Measurements from ENCODE around the gene CRTAC1.

- no peak for TF ChIP-seq CTCF (conservative IDR thresholded peaks at IDR 0.05; ENCODE audit: low read depth in 2 of 2)
- no peak for TF ChIP-seq POLR2AphosphoS5 (IDR thresholded peaks at IDR 0.05; ENCODE audit: low read depth)
- TF ChIP-seq EZH2 (IDR thresholded peaks at IDR 0.05; ENCODE audit: low read depth, unreplicated experiment) = no peak
- TF ChIP-seq, protein P1, sequence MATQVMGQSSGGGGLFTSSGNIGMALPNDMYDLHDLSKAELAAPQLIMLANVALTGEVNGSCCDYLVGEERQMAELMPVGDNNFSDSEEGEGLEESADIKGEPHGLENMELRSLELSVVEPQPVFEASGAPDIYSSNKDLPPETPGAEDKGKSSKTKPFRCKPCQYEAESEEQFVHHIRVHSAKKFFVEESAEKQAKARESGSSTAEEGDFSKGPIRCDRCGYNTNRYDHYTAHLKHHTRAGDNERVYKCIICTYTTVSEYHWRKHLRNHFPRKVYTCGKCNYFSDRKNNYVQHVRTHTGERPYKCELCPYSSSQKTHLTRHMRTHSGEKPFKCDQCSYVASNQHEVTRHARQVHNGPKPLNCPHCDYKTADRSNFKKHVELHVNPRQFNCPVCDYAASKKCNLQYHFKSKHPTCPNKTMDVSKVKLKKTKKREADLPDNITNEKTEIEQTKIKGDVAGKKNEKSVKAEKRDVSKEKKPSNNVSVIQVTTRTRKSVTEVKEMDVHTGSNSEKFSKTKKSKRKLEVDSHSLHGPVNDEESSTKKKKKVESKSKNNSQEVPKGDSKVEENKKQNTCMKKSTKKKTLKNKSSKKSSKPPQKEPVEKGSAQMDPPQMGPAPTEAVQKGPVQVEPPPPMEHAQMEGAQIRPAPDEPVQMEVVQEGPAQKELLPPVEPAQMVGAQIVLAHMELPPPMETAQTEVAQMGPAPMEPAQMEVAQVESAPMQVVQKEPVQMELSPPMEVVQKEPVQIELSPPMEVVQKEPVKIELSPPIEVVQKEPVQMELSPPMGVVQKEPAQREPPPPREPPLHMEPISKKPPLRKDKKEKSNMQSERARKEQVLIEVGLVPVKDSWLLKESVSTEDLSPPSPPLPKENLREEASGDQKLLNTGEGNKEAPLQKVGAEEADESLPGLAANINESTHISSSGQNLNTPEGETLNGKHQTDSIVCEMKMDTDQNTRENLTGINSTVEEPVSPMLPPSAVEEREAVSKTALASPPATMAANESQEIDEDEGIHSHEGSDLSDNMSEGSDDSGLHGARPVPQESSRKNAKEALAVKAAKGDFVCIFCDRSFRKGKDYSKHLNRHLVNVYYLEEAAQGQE (IDR thresholded peaks at IDR 0.05; ENCODE audit: unreplicated experiment) = no peak
- TF ChIP-seq EZH2phosphoT487 (IDR thresholded peaks at IDR 0.05; ENCODE audit: unreplicated experiment) = no peak
- no peak for TF ChIP-seq CREB1 (CRISPR knock-in tag; IDR thresholded peaks at IDR 0.05; ENCODE audit: low read depth)
- no peak for TF ChIP-seq STAT1 (IDR thresholded peaks at IDR 0.05; ENCODE audit: unreplicated experiment)
- no peak for TF ChIP-seq JUNB (IDR thresholded peaks at IDR 0.05; ENCODE audit: unreplicated experiment)
- no peak for TF ChIP-seq ETS1 (IDR thresholded peaks at IDR 0.05)
- TF ChIP-seq ZNF114 (CRISPR knock-in tag; IDR thresholded peaks at IDR 0.05) = no peak
- TF ChIP-seq, protein P2, sequence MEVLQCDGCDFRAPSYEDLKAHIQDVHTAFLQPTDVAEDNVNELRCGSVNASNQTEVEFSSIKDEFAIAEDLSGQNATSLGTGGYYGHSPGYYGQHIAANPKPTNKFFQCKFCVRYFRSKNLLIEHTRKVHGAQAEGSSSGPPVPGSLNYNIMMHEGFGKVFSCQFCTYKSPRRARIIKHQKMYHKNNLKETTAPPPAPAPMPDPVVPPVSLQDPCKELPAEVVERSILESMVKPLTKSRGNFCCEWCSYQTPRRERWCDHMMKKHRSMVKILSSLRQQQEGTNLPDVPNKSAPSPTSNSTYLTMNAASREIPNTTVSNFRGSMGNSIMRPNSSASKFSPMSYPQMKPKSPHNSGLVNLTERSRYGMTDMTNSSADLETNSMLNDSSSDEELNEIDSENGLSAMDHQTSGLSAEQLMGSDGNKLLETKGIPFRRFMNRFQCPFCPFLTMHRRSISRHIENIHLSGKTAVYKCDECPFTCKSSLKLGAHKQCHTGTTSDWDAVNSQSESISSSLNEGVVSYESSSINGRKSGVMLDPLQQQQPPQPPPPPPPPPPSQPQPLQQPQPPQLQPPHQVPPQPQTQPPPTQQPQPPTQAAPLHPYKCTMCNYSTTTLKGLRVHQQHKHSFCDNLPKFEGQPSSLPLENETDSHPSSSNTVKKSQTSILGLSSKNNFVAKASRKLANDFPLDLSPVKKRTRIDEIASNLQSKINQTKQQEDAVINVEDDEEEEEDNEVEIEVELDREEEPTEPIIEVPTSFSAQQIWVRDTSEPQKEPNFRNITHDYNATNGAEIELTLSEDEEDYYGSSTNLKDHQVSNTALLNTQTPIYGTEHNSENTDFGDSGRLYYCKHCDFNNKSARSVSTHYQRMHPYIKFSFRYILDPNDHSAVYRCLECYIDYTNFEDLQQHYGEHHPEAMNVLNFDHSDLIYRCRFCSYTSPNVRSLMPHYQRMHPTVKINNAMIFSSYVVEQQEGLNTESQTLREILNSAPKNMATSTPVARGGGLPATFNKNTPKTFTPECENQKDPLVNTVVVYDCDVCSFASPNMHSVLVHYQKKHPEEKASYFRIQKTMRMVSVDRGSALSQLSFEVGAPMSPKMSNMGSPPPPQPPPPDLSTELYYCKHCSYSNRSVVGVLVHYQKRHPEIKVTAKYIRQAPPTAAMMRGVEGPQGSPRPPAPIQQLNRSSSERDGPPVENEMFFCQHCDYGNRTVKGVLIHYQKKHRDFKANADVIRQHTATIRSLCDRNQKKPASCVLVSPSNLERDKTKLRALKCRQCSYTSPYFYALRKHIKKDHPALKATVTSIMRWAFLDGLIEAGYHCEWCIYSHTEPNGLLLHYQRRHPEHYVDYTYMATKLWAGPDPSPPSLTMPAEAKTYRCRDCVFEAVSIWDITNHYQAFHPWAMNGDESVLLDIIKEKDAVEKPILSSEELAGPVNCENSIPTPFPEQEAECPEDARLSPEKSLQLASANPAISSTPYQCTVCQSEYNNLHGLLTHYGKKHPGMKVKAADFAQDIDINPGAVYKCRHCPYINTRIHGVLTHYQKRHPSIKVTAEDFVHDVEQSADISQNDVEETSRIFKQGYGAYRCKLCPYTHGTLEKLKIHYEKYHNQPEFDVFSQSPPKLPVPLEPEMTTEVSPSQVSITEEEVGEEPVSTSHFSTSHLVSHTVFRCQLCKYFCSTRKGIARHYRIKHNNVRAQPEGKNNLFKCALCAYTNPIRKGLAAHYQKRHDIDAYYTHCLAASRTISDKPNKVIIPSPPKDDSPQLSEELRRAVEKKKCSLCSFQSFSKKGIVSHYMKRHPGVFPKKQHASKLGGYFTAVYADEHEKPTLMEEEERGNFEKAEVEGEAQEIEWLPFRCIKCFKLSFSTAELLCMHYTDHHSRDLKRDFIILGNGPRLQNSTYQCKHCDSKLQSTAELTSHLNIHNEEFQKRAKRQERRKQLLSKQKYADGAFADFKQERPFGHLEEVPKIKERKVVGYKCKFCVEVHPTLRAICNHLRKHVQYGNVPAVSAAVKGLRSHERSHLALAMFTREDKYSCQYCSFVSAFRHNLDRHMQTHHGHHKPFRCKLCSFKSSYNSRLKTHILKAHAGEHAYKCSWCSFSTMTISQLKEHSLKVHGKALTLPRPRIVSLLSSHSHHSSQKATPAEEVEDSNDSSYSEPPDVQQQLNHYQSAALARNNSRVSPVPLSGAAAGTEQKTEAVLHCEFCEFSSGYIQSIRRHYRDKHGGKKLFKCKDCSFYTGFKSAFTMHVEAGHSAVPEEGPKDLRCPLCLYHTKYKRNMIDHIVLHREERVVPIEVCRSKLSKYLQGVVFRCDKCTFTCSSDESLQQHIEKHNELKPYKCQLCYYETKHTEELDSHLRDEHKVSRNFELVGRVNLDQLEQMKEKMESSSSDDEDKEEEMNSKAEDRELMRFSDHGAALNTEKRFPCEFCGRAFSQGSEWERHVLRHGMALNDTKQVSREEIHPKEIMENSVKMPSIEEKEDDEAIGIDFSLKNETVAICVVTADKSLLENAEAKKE (CRISPR knock-in tag; IDR thresholded peaks at IDR 0.05) = no peak
Measured at GRCh38 chr10:97937054-97937453, 93.4 kb downstream of the CRTAC1 start.

Data from GM23338 (cell line).